Superior temporal gyrus (tissue), 1 donor: Measurements from ENCODE around the gene SPACDR.
A peak's percentile ranks its signal among the peaks of the same experiment; 100 is the strongest.
"Not testable (repeated sequence)": the region's sequence is repeated elsewhere in the genome, so short reads cannot be mapped to it uniquely, and the experiment has no call there.

Experiments used
- DNase-seq: peaks from one replicate; pipeline ENCODE4 v3.0.0-alpha.2; 2016; ENCODE audit errors: extremely low spot score

The SPACDR gene, protein sequence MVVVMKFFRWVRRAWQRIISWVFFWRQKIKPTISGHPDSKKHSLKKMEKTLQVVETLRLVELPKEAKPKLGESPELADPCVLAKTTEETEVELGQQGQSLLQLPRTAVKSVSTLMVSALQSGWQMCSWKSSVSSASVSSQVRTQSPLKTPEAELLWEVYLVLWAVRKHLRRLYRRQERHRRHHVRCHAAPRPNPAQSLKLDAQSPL

DNA sequence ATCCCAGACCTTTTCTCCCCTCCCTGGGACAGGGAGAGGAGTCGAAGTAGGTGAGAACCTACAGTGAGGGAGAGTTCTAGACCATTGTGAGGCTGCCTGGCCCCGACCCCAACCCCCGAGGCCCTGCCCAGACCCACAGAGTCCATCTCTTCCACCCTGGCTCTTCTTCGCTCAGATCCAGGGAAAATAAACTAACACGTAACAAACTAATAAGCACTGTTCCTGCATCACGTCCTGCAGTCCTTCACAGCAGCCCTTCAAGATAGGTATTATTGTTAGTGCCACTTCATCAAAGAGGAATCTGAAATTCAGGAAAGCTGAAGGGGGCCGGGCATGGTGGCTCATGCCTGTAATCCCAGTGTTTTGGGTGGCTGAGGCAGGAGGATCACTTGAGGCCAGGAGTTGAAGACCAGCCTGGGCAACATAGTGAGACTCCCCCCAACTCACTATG is at the start of gene SPACDR:
SPACDR (minus strand) TSS at position 51 of the 451 bp plus-strand sequence. CDS start 235 bp downstream, outside the sequence.
- DNase-seq, result no peak

DNA sequence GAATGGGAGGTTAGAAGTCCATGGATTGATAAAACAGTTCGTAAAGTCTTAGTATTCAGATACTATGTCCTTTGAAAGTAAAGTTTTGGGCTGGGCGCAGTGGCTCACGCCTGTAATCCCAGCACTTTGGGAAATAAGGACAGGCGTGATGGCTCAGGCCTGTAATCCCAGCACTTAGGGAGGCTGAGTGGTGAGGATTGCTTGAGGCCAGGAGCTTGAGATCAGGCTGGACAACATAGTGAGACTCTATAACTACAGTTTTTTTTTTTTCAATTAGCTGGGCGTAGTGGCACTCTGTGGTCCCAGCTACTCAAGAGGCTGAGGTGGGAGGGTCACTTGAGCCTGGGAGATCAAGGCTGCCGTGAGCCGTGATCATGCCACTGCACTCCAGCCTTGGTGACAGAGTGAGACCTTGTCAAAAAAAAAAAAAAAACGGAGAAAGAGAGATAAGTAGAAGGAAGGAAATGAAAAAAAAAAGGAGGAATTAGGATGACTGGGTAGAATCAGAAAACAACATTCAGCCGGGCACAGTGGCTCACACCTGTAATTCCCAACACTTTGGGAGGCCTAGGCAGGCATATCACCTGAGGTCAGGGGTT is 49.3 kb upstream of the SPACDR start:
- DNase-seq, result no peak

DNA sequence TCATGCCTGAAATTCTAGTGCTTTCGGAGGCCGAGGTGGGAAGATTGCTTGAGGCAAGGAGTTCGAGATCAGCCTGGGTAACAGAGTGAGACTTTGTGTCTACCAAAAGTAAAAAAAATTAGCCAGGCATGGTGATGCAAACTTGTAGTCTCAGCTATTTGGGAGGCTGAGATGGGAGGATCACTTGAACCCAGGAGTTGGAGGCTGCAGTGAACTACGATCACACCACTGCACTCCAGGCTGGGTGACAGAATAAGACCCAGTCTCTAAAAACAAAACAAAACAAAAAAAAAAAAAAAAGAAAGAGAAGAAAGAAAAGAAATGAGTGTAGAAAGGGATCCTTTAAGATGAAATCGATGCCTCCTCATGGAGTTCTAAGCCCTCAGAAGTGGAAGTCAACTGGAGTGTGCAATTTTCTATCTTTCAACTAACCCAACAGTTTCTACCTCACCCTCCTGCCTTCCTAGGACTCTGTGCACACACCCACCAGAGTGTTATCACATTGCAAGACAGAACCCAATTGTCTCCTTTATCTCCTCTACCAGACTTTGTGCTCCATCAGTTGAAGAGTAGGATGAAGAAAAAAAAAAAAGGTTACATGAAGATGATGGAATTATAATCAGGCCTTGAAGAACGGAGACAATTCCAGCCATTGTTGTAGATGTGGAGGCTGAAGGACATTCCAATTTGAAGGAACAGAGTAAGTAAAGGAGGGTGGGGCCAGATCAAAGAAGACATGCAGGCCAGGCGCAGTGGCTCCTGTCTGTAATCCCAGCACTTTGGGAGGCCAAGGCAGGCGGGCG is 46.6 kb upstream of the SPACDR start:
- no peak for DNase-seq

DNA sequence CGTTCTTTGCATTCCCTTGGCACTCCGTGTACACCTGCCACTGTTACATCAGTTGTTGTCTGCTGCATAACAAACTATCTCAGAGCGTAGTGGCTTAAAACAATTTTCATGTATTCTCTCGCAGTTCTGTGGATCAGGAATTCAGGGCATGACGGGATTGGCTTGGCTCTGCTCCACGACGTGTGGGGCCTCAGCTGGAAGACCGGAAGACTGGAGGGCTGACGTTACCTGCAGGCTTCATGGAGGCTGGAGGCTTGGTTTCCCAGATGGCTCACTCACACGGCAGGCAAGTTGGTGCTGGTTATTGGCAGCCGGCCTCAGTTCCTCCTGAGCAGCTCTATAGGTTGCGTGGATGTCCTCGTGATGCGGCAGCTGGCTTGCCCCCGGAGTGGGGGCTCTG is 45.2 kb upstream of the SPACDR start:
- peak; percentile 35 for DNase-seq

DNA sequence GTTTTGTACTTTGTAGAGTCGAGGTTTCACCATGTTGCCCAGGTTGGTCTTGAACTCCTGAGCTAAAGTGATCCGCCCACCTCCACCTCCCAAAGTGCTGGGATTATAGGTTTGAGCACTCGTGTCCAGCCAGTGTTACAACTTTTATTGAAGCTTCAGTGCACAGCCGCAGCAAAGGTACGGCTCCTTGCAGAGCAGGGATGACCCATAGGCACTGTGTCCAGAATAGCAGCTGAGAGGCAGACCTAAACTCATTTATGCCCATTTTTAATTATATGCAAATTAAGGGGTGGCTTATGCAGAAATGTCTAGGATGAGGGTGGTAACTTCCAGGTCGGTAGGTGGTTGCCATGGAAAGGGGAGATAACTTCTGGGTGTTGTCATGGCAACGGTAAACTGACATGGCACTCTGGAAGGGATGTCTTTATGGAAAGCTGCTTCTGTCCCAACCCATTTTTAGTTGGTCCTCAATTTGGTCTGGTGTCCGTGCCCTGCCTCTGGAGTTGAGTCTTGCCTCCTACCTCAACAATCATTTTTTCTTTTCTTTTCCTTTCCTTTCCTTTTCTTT is 42.4 kb upstream of the SPACDR start:
- DNase-seq, result no peak

DNA sequence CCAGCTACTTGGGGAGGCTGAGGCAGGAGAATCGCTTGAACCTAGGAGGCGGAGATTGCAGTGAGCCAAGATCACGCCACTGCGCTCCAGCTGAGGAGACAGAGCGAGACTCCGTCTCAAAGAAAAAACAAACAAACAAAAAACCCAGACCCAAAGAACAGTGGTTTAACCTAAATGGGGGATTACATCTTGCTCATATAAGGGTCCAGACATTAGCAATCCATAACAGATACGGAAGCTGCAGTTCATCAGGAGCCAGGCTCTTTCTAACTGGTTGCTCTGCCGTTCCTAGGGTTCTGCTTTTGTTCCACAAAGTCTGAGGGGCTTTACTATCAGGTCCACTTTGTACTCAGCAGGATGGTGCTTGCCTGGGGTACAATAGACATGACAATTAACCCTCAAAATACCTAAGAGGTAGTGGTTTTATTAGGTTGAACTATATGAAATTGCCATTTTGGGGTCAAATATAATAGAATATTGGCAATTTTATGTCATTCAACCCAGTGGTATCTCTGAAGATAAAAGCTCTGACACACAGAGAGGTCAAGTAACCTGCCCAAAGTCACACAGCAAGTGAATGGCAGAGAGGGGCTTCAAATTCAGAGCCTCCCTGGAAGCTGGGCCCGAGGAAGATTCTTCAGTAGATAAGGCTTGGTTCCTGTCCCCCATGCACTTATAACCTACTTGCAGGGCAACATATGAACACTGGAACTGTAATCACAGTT is 41.0 kb upstream of the SPACDR start:
- DNase-seq, result no peak

DNA sequence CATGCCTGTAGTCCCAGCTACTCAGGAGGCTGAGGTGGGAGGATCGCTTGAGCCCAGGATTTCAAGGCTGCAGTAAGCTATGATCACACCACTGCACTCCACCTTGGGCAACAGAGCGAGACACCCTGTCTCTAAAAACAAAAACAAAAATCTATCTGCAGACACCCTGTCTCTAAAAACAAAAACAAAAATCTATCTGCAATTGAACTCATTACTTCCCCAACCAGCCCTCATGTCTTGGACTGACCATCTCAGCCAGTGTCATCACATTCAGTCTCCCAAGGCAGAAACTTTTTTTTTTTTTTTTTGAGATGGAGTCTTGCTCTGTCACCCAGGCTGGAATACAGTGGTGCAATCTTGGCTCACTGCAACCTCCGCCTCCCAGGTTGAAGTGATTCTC is 40.0 kb upstream of the SPACDR start:
- DNase-seq, result not testable (repeated sequence)

DNA sequence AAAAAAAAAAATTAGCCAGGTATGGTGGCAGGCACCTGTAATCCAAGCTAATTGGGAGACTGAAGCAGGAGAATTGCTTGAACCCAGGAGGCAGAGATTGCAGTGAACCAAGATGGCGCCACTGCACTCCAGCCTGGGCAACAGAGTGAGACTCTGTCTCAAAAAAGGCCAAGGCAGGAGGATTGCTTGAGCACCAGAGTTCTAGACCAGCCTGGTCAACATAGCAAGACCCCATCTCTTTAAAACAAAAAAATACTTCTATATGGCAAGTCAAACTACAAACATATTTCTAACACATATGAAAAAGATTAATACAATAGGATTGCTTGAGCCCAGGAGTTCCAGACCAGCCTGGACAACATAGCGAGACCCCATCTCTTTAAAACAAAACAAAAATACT is 36.7 kb upstream of the SPACDR start:
- not testable (repeated sequence) for DNase-seq

DNA sequence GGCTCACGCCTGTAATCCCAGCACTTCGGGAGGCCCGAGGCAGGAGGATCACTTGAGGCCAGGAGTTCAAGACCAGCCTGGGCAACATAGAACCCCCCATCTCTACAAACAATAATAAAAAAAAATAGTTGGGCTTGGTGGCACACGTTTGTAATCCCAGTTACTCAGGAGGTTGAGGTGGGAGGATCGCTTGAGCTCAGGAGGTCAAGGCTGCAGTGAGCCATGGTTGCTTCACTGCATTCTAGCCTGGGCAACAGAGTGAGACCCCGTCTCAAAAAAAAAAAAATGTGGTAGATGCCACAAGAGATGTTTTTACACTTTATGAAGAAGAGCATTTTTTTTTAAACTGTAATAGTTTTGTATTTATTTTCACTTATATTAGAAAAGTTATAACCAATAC is 32.4 kb upstream of the SPACDR start:
- DNase-seq, result no peak

DNA sequence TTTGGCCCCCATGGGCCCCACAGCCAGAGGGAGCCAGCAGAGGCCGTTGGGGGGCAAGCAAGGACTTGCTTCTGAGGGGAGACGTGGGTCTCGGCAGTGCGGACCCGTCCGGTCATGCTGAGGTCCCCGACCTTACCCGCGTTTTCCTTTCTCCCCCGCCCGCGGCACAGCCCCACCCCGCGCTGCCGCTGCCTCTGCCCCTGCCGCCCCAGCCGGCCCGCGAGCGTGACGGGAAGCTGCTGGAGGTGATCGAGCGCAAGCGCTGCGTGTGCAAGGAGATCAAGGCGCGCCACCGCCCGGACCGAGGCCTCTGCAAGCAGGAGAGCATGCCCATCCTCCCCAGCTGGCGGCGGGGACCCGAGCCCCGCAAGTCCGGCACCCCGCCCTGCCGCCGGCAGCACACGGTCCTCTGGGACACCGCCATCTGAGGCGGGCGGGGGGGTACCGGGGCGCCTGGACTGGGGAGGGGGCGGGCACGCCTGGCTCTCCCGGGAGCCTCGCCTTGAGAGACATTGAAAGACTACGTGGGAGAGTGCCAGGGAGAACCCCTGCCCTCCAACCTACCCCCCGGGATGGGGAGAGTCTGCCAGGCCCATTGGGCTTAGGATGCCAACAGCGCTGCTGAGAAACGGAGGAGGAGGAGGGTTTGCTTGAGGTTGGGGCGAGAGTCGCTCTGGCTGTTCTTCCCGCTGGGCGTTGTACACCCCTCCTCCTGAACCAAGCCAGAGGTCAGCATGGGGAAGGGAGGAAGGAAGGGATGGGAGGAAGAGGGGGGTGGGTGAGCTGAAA is 29.6 kb upstream of the SPACDR start:
- DNase-seq, result peak; percentile 20

DNA sequence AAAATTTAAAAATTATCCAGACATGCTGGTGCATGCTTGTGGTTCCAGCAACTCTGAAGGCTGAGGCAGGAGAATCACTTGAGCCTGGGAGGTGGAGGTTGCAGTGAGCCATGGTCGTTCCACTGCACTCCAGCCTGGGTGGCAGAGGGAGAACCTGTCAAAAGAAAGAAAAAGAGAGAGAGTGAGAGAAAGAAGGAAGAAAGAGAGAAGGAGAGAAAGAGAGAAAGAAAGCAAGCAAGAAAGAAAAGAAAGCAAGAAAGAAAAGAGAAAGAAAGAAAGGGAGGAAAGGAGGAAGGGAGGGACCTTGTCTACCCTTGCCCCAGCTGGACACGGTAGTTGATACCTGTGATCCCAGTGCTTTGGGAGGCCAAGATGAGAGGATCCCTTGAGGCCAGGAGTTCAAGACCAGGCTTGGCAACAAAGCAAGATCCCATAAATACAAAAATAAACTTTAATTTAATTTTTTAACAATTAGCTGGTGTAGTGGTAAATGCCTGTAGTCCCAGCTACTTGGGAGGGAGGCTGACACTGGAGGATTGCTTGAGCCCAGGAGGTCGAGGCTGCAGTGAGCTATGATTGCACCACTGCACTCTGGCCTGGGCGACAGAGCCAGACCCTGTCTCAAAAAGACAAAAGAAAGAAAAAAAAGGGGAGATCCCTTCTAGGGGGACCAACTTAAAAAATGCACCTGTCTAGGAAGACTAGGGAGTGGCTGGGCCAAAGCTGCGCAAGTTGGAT is 28.8 kb upstream of the SPACDR start:
- no peak for DNase-seq

DNA sequence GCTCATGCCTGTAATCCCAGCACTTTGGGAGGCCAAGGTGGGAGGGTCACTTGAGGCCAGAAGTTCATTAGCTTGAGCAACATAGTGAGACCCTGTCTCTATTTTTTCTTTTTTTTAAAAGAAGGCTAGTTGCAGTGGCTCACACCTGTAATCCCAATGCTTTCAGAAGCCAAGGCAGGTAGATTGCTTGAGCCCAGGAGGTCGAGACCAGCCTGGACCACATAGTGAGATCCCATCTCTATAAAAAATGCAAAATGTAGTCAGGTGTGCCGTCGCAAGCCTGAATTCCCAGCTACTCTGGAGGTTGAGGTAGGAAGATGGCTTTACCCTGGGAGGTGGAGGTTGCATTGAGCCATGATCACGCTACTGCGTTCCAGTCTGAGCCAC is 27.1 kb upstream of the SPACDR start:
- DNase-seq, result no peak

DNA sequence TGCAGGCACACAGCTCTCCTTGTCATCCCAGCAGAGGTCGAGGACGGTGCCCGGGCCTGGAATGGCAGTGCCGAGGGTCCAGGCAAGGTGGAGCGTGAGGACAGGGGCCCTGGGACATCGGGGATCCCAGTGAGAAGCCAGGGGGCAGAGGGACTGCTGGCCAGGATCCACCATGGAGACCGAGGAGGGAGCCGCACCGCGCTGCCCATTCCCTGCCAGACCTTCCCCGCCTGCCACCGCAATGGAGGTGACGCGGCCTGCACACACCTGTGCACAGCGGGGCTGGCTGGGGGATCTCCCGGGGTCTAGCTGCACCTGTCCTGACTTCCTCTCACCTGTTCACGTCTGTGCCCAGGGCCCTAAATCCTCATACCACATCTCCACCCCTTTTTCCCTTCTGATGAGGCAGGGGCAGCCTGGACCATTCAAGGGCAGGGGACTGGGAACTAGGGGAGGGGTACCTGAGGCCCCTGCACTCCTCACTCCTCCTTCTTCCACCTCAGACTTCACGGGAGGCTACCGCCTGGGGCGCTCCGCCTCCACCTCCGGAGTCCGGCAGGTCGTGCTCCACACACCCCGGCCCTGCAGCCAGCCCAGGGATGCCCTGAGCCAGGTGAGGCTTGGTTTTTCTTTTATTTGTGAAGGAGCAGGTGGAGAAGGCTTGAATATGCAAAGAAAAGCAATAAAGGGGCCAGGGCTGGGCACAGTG is 26.6 kb upstream of the SPACDR start:
- no peak for DNase-seq

DNA sequence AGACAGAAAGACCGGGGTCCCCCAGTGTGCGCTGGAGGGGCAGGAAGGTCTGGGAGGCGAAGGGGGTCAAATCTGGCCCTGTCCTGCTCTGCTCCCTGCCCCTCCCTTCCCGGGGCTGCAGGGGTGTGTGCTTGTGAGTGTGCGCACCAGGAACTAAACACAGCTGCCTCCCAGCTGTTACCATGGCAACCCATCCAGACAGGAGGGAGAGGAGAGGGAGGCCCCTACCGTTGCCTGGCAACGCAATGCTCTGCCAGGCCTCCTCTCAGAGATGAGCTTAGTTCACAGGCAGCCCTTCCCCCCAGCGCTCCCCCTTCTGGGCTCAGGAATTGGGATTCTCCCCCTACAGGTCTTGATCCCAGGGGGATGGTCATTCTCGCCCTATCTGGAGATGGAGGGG is 25.8 kb upstream of the SPACDR start:
- DNase-seq, result peak; percentile 98

DNA sequence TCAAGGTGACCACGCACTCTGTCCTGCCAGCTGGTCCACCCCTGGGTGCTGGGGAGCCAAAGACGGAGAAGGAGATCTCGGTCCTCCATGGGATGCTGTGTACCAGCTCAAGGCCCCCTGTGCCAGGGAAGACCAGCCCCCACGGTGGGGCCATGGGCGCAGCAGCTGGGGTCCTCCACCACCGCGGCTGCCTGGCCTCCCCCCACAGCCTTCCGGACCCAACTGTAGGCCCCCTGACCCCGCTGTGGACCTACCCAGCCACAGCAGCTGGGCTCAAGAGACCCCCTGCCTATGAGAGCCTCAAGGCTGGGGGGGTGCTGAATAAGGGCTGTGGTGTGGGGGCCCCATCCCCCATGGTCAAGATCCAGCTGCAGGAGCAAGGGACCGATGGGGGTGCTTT is 25.1 kb upstream of the SPACDR start:
- DNase-seq, result no peak

DNA sequence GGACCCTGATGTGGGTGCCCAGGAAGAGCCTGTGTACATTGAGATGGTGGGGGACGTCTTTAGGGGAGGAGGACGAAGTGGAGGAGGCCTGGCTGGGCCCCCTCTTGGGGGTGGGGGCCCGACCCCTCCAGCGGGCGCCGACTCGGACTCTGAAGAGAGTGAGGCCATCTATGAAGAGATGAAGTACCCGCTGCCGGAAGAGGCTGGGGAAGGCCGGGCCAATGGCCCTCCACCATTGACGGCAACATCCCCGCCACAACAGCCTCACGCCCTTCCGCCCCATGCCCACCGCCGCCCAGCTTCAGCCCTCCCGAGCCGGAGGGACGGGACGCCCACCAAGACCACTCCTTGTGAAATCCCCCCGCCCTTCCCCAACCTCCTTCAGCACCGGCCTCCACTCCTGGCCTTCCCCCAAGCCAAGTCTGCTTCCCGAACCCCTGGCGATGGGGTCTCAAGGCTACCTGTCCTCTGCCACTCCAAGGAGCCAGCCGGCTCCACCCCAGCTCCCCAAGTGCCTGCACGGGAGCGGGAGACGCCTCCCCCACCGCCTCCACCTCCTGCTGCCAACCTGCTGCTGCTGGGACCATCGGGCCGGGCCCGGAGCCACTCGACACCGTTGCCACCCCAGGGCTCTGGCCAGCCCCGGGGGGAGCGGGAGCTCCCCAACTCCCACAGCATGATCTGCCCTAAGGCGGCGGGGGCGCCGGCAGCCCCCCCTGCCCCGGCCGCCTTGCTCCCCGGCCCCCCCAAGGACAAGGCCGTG is 24.5 kb upstream of the SPACDR start:
- no peak for DNase-seq

DNA sequence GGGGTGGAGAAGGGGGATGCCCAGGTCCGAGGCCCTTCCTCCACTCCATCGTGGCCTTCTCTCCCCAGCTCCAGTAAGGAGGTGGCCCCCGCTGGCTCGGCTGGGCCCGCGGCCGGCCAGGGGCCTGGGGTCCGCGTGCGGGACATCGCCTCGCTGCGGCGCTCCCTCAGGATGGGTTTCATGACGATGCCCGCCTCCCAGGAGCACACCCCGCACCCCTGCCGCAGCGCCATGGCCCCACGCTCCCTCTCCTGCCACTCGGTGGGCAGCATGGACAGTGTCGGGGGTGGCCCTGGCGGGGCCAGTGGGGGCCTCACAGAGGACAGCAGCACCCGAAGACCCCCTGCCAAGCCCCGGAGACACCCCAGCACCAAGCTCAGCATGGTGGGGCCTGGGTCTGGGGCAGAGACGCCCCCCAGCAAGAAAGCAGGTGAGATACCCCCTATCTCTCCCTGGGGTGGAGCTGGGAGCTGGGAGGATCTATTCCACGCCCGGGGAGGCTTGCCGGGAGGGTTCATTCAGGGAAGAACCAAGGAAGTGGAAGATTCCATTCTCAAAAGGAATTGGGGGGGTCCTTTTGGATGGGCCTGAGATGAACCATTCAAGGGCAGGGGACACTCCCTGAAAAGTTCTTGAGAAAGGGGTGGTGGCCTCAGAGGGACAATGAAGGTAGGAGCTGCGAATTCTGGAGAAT is 22.8 kb upstream of the SPACDR start:
- DNase-seq, result peak; percentile 56

DNA sequence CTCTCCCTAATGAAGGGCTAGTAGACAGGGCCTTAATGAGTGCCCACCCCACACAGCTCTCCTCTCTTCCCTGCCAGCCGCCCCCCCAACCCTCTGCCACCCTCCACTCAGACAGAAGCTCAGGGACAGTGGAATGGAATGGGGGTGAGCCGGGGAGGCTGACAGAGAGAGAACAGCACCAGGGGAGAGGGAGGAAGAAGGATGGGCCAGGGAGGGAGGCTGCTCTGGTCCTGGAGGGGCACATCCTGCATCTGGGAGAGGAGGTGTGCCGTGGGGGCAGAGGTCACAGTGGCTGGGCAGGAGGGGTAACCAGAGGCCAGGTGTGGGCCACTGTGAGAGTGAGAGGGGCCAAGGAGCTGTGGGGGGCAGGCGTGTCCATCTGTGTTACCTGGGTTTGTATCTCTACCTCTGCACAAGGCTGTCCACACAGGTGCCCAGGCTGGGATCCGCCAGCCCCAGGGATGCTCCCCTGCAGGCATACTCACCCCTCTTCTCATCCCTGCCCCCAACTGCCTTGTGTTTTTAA is 22.1 kb upstream of the SPACDR start:
- DNase-seq, result no peak
